ENCODE measurements around the gene SRXN1.

Gene SRXN1

GRCh38 chr20:607476-607875 lies 45.5 kb downstream of the SRXN1 start:
- no peak for DNase-seq (ENCODE audit: low read depth)

- no peak for DNase-seq (ENCODE audit: low read depth)
Measured at GRCh38 chr20:605237-605636, 47.8 kb downstream of the SRXN1 start.

- DNase-seq (ENCODE audit: low read depth) = no peak
Measured at GRCh38 chr20:603116-603640, 49.8 kb downstream of the SRXN1 start.

- no peak for DNase-seq (ENCODE audit: low read depth)
Measured at GRCh38 chr20:602111-602970, 50.7 kb downstream of the SRXN1 start.

- DNase-seq (ENCODE audit: low read depth) = no peak
Measured at GRCh38 chr20:600736-601135, 52.3 kb downstream of the SRXN1 start.

- no peak for DNase-seq (ENCODE audit: low read depth)
Measured at GRCh38 chr20:600141-600540, 52.9 kb downstream of the SRXN1 start.

GRCh38 chr20:598133-598850 lies 54.7 kb downstream of the SRXN1 start:
- DNase-seq (ENCODE audit: low read depth) = no peak

- no peak for DNase-seq (ENCODE audit: low read depth)
Measured at GRCh38 chr20:597560-597959, 55.4 kb downstream of the SRXN1 start.
